Measurements from ENCODE around the gene HK3.

HK3 gene

GRCh38 chr5:176912115-176912514 lies 13.0 kb upstream of the HK3 start:
- Mint-ChIP-seq H3K36me3 (peaks cover 3% of the 10 kb centered on the region), H3K4me1 (ENCODE audit: low read depth) (peaks cover 24% of the 10 kb centered on the region), H3K27ac (no peak overlapping the region), H3K27me3 (no peaks in the 10 kb centered on the region), H3K4me3 (no peak overlapping the region), H3K9me3 (ENCODE audit: low read depth) (no peaks in the 10 kb centered on the region)

GRCh38 chr5:176908675-176909368 lies 9.7 kb upstream of the HK3 start:
- no peak overlapping the region for H3K4me3 Mint-ChIP-seq
- H3K27me3 Mint-ChIP-seq: no peaks in the 10 kb centered on the region
- H3K9me3 Mint-ChIP-seq (ENCODE audit: low read depth): no peaks in the 10 kb centered on the region
- peaks cover 19% of the 10 kb centered on the region for H3K4me1 Mint-ChIP-seq (ENCODE audit: low read depth)
- peaks cover 6% of the 10 kb centered on the region for H3K36me3 Mint-ChIP-seq
- H3K27ac Mint-ChIP-seq: peak overlapping the region; percentile 50

GRCh38 chr5:176906796-176907195 lies 7.7 kb upstream of the HK3 start:
- H3K27me3 Mint-ChIP-seq: no peaks in the 10 kb centered on the region
- H3K4me3 Mint-ChIP-seq: no peak overlapping the region
- H3K36me3 Mint-ChIP-seq: peaks cover 11% of the 10 kb centered on the region
- no peaks in the 10 kb centered on the region for H3K9me3 Mint-ChIP-seq (ENCODE audit: low read depth)
- no peak overlapping the region for H3K27ac Mint-ChIP-seq
- H3K4me1 Mint-ChIP-seq (ENCODE audit: low read depth): peaks cover 28% of the 10 kb centered on the region

- Mint-ChIP-seq H3K36me3 (peaks cover 13% of the 10 kb centered on the region), H3K4me3 (no peak overlapping the region), H3K9me3 (ENCODE audit: low read depth) (no peaks in the 10 kb centered on the region), H3K4me1 (ENCODE audit: low read depth) (peaks cover 29% of the 10 kb centered on the region), H3K27me3 (no peaks in the 10 kb centered on the region), H3K27ac (peak overlapping the region; percentile 30)
Observed at GRCh38 chr5:176906126-176906525, 7.0 kb upstream of the HK3 start.

GRCh38 chr5:176904276-176904675 lies 5.1 kb upstream of the HK3 start:
- Mint-ChIP-seq H3K4me1 (ENCODE audit: low read depth) (peaks cover 27% of the 10 kb centered on the region), H3K36me3 (peaks cover 13% of the 10 kb centered on the region), H3K27me3 (no peaks in the 10 kb centered on the region), H3K4me3 (no peak overlapping the region), H3K27ac (peak overlapping the region; percentile 43), H3K9me3 (ENCODE audit: low read depth) (no peaks in the 10 kb centered on the region)

GRCh38 chr5:176902911-176903664 lies 3.9 kb upstream of the HK3 start:
- Mint-ChIP-seq H3K36me3 (peaks cover 13% of the 10 kb centered on the region), H3K9me3 (ENCODE audit: low read depth) (no peaks in the 10 kb centered on the region), H3K4me1 (ENCODE audit: low read depth) (peaks cover 32% of the 10 kb centered on the region), H3K4me3 (no peak overlapping the region), H3K27ac (peak overlapping the region; percentile 90), H3K27me3 (no peaks in the 10 kb centered on the region)

GRCh38 chr5:176902102-176902814 lies 3.1 kb upstream of the HK3 start:
- H3K4me3 Mint-ChIP-seq: no peak overlapping the region
- no peaks in the 10 kb centered on the region for H3K9me3 Mint-ChIP-seq (ENCODE audit: low read depth)
- H3K4me1 Mint-ChIP-seq (ENCODE audit: low read depth): peaks cover 32% of the 10 kb centered on the region
- H3K27ac Mint-ChIP-seq: peak overlapping the region; percentile 90
- H3K36me3 Mint-ChIP-seq: peaks cover 13% of the 10 kb centered on the region
- peaks cover 4% of the 10 kb centered on the region for H3K27me3 Mint-ChIP-seq

- Mint-ChIP-seq H3K27ac (peak overlapping the region; percentile 90), H3K27me3 (peaks cover 4% of the 10 kb centered on the region), H3K9me3 (ENCODE audit: low read depth) (no peaks in the 10 kb centered on the region), H3K4me3 (peak overlapping the region; percentile 24), H3K4me1 (ENCODE audit: low read depth) (peaks cover 32% of the 10 kb centered on the region), H3K36me3 (peaks cover 13% of the 10 kb centered on the region)
Observed at GRCh38 chr5:176901260-176902101, 2.3 kb upstream of the HK3 start.

- H3K9me3 Mint-ChIP-seq (ENCODE audit: low read depth): no peaks in the 10 kb centered on the region
- peaks cover 4% of the 10 kb centered on the region for H3K27me3 Mint-ChIP-seq
- peaks cover 13% of the 10 kb centered on the region for H3K36me3 Mint-ChIP-seq
- peaks cover 34% of the 10 kb centered on the region for H3K4me1 Mint-ChIP-seq (ENCODE audit: low read depth)
- no peak overlapping the region for H3K4me3 Mint-ChIP-seq
- H3K27ac Mint-ChIP-seq: peak overlapping the region; percentile 34
Observed at GRCh38 chr5:176900780-176901204, 1.6 kb upstream of the HK3 start.

GRCh38 chr5:176899946-176900779 lies 1.0 kb upstream of the HK3 start:
- Mint-ChIP-seq H3K4me1 (ENCODE audit: low read depth) (peaks cover 34% of the 10 kb centered on the region), H3K27ac (peak overlapping the region; percentile 59), H3K4me3 (no peak overlapping the region), H3K36me3 (peaks cover 10% of the 10 kb centered on the region), H3K9me3 (ENCODE audit: low read depth) (no peaks in the 10 kb centered on the region), H3K27me3 (peaks cover 4% of the 10 kb centered on the region)

GRCh38 chr5:176897263-176897662 lies 1.9 kb downstream of the HK3 start:
- Mint-ChIP-seq H3K4me3 (no peak overlapping the region), H3K27ac (no peak overlapping the region), H3K27me3 (peaks cover 4% of the 10 kb centered on the region), H3K4me1 (ENCODE audit: low read depth) (peaks cover 25% of the 10 kb centered on the region), H3K36me3 (peaks cover 2% of the 10 kb centered on the region), H3K9me3 (ENCODE audit: low read depth) (no peaks in the 10 kb centered on the region)

GRCh38 chr5:176895831-176896230 lies 3.3 kb downstream of the HK3 start:
- peaks cover 9% of the 10 kb centered on the region for H3K27me3 Mint-ChIP-seq
- H3K4me1 Mint-ChIP-seq (ENCODE audit: low read depth): peaks cover 13% of the 10 kb centered on the region
- no peak overlapping the region for H3K27ac Mint-ChIP-seq
- no peaks in the 10 kb centered on the region for H3K9me3 Mint-ChIP-seq (ENCODE audit: low read depth)
- H3K36me3 Mint-ChIP-seq: no peaks in the 10 kb centered on the region
- no peak overlapping the region for H3K4me3 Mint-ChIP-seq

GRCh38 chr5:176894298-176894697 lies 4.8 kb downstream of the HK3 start:
- Mint-ChIP-seq H3K4me3 (no peak overlapping the region), H3K27ac (no peak overlapping the region), H3K36me3 (no peaks in the 10 kb centered on the region), H3K4me1 (ENCODE audit: low read depth) (peaks cover 7% of the 10 kb centered on the region), H3K27me3 (peaks cover 9% of the 10 kb centered on the region), H3K9me3 (ENCODE audit: low read depth) (no peaks in the 10 kb centered on the region)

- Mint-ChIP-seq H3K36me3 (no peaks in the 10 kb centered on the region), H3K9me3 (ENCODE audit: low read depth) (no peaks in the 10 kb centered on the region), H3K4me1 (ENCODE audit: low read depth) (peaks cover 2% of the 10 kb centered on the region), H3K27ac (no peak overlapping the region), H3K4me3 (no peak overlapping the region), H3K27me3 (peaks cover 9% of the 10 kb centered on the region)
Observed at GRCh38 chr5:176892663-176893062, 6.5 kb downstream of the HK3 start.
